ENCODE data around the gene SPAAR.

DNA sequence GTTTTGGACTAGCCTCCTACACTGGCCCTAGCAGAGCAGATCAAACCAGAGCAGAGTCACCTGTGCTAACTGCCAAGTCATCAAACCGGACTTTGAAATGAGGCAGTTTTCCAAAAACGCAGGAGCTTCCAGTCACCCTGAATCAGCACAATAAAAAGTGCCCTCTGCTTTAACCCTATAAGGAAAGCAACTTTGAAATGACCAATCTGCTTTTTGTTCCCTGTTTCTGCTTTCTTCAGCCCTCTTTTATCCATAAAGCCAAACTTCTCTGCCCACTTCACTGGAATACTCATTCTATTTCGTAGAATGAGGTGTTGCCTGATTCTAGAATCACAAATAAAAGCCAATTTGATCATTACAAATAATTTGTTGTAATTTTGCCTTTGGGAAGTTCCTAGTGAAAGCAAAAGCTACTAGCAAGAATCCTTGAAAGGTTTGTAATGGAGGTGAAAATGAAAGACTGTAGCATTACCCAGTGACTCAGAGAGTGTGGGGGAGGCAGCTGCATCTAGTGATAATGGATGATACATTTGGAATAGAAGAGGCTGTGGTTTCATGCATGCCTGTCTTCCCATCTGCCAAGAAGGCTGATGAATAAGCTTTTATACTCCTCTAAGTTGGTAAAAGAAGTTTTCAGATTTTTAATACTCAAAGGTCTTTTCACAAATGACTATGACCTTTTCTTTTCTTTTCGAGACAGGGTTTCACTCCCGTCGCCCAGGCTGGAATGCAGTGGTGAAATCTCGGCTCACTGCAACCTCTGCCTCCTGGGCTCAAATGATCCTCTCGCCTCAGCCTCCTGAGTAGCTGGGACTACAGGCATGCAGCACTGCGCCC is 14.9 kb downstream of the SPAAR start:
- TF ChIP-seq, protein P1, sequence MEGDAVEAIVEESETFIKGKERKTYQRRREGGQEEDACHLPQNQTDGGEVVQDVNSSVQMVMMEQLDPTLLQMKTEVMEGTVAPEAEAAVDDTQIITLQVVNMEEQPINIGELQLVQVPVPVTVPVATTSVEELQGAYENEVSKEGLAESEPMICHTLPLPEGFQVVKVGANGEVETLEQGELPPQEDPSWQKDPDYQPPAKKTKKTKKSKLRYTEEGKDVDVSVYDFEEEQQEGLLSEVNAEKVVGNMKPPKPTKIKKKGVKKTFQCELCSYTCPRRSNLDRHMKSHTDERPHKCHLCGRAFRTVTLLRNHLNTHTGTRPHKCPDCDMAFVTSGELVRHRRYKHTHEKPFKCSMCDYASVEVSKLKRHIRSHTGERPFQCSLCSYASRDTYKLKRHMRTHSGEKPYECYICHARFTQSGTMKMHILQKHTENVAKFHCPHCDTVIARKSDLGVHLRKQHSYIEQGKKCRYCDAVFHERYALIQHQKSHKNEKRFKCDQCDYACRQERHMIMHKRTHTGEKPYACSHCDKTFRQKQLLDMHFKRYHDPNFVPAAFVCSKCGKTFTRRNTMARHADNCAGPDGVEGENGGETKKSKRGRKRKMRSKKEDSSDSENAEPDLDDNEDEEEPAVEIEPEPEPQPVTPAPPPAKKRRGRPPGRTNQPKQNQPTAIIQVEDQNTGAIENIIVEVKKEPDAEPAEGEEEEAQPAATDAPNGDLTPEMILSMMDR (IDR thresholded peaks at IDR 0.05) = no peak
- no peak for TF ChIP-seq ZFX (IDR thresholded peaks at IDR 0.05; ENCODE audit: borderline replicate concordance)

Measured in 22Rv1 (cell line).